WTC11 (cell line): ENCODE measurements around the gene PNPLA6. TPM values are rescaled to one million over a fixed set of nuclear protein-coding genes. Genes with fewer than 3 reads are reported as not detected.
"Not testable (repeated sequence)": the region's sequence is repeated elsewhere in the genome, so short reads cannot be mapped to it uniquely, and the experiment has no call there.

Source experiments
- ATAC-seq: fragments of 200-7000 bp; cut with Tn5 transposase; 2 replicates; pipeline ENCODE4 v1.10.0; 2021; ENCODE audit warnings: mild to moderate bottlenecking, moderate library complexity
- CTCF ChIA-PET: fragments of 300-600 bp; sonication (Branson Sonifier 250); formaldehyde crosslinking; loops from one replicate; lab custom pipeline; 2021; ENCODE audit warnings: antibody characterized with exemption; lab: Charles Lee
- POLR2A ChIA-PET: fragments of 350-600 bp; sonication (Branson Sonifier 250); formaldehyde crosslinking; loops from one replicate; lab custom pipeline; 2021; ENCODE audit warnings: antibody characterized with exemption; lab: Charles Lee
- DNase-seq: peaks from one replicate; pipeline ENCODE4 v3.0.0; 2021; ENCODE audit warnings: low spot score
- H3K27ac Mint-ChIP-seq: 2 replicates; pipeline ENCODE4 v1.8.0; 2021; ENCODE audit warnings: mixed read lengths
- H3K27me3 Mint-ChIP-seq: 2 replicates; pipeline ENCODE4 v1.8.0; 2021; ENCODE audit warnings: low read depth, mild to moderate bottlenecking, moderate library complexity, mixed read lengths
- H3K36me3 Mint-ChIP-seq: 2 replicates; pipeline ENCODE4 v1.8.0; 2021; ENCODE audit warnings: mixed read lengths
- H3K4me1 Mint-ChIP-seq: 2 replicates; pipeline ENCODE4 v1.8.0; 2022; ENCODE audit warnings: mixed read lengths
- H3K4me3 Mint-ChIP-seq: 2 replicates; pipeline ENCODE4 v1.8.0; 2021; ENCODE audit warnings: mild to moderate bottlenecking, moderate library complexity, mixed read lengths
- H3K9me3 Mint-ChIP-seq: 2 replicates; pipeline ENCODE4 v1.8.0; 2021; ENCODE audit warnings: mixed read lengths
- CREB1 ChIP-seq: sonication (generic); formaldehyde crosslinking; IDR thresholded peaks from 2 replicates; pipeline ENCODE4 v1.8.0; 2023; ENCODE audit warnings: mild to moderate bottlenecking, missing genetic modification reagents
- HMGA2 ChIP-seq: fragments of 250-450 bp; sonication (Bioruptor Pico); IDR thresholded peaks from 2 replicates; pipeline ENCODE4 v1.4.0; 2021; ENCODE audit warnings: mild to moderate bottlenecking, moderate library complexity
- JAZF1 ChIP-seq: fragments of 250-450 bp; sonication (Bioruptor Pico); IDR thresholded peaks from 2 replicates; pipeline ENCODE4 v1.9.0; 2021; ENCODE audit warnings: moderate library complexity, mild to moderate bottlenecking, inconsistent platforms
- NFATC4 ChIP-seq: fragments of 250-450 bp; sonication (Bioruptor Pico); IDR thresholded peaks from 2 replicates; pipeline ENCODE4 v1.9.0; 2021; ENCODE audit warnings: mild to moderate bottlenecking
- OVOL2 ChIP-seq: fragments of 250-450 bp; sonication (Bioruptor Pico); IDR thresholded peaks from 2 replicates; pipeline ENCODE4 v1.9.0; 2021; ENCODE audit warnings: mild to moderate bottlenecking, borderline replicate concordance
- SP1 ChIP-seq: sonication (generic); formaldehyde crosslinking; conservative IDR thresholded peaks from 2 replicates; pipeline ENCODE4 v1.8.1; 2022; ENCODE audit warnings: missing genetic modification reagents
- ZNF232 ChIP-seq: sonication (generic); formaldehyde crosslinking; IDR thresholded peaks from 2 replicates; pipeline ENCODE4 v1.8.0; 2022; ENCODE audit warnings: mild to moderate bottlenecking, missing genetic modification reagents
- ZNF671 ChIP-seq: fragments of 250-450 bp; sonication (Bioruptor Pico); IDR thresholded peaks from 2 replicates; pipeline ENCODE4 v1.8.0; 2021; ENCODE audit warnings: mild to moderate bottlenecking
- total RNA-seq: library from RNA; stranded (reverse); gene quantifications from 3 replicates; pipeline ENCODE4 v1.2.3, GENCODE V29; 2021
- TF ChIP-seq, protein P1 (sequence below): sonication (generic); formaldehyde crosslinking; IDR thresholded peaks from 2 replicates; pipeline ENCODE4 v1.8.1; 2022; ENCODE audit warnings: low read depth, missing genetic modification reagents, borderline replicate concordance
- TF ChIP-seq, protein P2 (sequence below): sonication (generic); formaldehyde crosslinking; IDR thresholded peaks from 2 replicates; pipeline ENCODE4 v1.8.0; 2023; ENCODE audit warnings: mild to moderate bottlenecking, missing genetic modification reagents
- TF ChIP-seq, protein P3 (sequence below): sonication (generic); formaldehyde crosslinking; IDR thresholded peaks from 2 replicates; pipeline ENCODE4 v1.8.0; 2022; ENCODE audit warnings: mild to moderate bottlenecking, missing genetic modification reagents
- TF ChIP-seq, protein P4 (sequence below): sonication (generic); formaldehyde crosslinking; IDR thresholded peaks from 2 replicates; pipeline ENCODE4 v1.8.0; 2022; ENCODE audit warnings: missing genetic modification reagents
- TF ChIP-seq, protein P5 (sequence below): fragments of 200-600 bp; IDR thresholded peaks from 2 replicates; pipeline ENCODE4 v1.8.0; 2022; ENCODE audit warnings: antibody characterized with exemption
- TF ChIP-seq, protein P6 (sequence below): sonication (generic); formaldehyde crosslinking; IDR thresholded peaks from 2 replicates; pipeline ENCODE4 v1.8.1; 2023; ENCODE audit warnings: mild to moderate bottlenecking, missing genetic modification reagents, moderate library complexity

PNPLA6 gene
- total RNA-seq, 1 experiment from 2014 or later, result 149 TPM

DNA sequence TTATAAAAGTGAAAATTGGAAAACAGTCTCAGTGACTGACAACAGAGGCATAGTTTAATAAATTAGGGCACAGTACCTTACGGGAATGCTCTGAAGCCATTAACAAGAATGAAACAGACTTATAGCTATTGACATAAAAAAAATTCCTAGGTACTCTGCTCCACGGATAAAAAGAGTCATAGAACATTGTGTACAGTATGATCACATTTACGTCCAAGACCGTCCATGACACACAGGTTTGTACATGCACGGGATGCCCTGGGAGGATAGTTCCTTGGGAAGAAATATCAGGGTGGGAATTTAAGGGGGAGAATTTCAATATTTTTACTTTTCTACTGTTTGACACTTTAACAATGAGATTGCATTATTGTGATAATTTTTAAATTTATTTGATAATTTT lies 35.2 kb downstream of the PNPLA6 start:
- DNase-seq, result no peak
- no peaks in the 10 kb centered on the region for H3K27me3 Mint-ChIP-seq
- no peaks in the 10 kb centered on the region for H3K9me3 Mint-ChIP-seq
- TF ChIP-seq, protein P1, sequence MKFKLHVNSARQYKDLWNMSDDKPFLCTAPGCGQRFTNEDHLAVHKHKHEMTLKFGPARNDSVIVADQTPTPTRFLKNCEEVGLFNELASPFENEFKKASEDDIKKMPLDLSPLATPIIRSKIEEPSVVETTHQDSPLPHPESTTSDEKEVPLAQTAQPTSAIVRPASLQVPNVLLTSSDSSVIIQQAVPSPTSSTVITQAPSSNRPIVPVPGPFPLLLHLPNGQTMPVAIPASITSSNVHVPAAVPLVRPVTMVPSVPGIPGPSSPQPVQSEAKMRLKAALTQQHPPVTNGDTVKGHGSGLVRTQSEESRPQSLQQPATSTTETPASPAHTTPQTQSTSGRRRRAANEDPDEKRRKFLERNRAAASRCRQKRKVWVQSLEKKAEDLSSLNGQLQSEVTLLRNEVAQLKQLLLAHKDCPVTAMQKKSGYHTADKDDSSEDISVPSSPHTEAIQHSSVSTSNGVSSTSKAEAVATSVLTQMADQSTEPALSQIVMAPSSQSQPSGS (CRISPR knock-in tag), result no peak
- TF ChIP-seq ZNF671 (CRISPR knock-in tag) (no peak), NFATC4 (CRISPR knock-in tag) (no peak), OVOL2 (CRISPR knock-in tag) (no peak), ZNF232 (CRISPR knock-in tag) (no peak), JAZF1 (CRISPR knock-in tag) (no peak), HMGA2 (no peak), CREB1 (CRISPR knock-in tag) (no peak)
- TF ChIP-seq, protein P2, sequence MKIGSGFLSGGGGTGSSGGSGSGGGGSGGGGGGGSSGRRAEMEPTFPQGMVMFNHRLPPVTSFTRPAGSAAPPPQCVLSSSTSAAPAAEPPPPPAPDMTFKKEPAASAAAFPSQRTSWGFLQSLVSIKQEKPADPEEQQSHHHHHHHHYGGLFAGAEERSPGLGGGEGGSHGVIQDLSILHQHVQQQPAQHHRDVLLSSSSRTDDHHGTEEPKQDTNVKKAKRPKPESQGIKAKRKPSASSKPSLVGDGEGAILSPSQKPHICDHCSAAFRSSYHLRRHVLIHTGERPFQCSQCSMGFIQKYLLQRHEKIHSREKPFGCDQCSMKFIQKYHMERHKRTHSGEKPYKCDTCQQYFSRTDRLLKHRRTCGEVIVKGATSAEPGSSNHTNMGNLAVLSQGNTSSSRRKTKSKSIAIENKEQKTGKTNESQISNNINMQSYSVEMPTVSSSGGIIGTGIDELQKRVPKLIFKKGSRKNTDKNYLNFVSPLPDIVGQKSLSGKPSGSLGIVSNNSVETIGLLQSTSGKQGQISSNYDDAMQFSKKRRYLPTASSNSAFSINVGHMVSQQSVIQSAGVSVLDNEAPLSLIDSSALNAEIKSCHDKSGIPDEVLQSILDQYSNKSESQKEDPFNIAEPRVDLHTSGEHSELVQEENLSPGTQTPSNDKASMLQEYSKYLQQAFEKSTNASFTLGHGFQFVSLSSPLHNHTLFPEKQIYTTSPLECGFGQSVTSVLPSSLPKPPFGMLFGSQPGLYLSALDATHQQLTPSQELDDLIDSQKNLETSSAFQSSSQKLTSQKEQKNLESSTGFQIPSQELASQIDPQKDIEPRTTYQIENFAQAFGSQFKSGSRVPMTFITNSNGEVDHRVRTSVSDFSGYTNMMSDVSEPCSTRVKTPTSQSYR (CRISPR knock-in tag), result no peak
- TF ChIP-seq, protein P3, sequence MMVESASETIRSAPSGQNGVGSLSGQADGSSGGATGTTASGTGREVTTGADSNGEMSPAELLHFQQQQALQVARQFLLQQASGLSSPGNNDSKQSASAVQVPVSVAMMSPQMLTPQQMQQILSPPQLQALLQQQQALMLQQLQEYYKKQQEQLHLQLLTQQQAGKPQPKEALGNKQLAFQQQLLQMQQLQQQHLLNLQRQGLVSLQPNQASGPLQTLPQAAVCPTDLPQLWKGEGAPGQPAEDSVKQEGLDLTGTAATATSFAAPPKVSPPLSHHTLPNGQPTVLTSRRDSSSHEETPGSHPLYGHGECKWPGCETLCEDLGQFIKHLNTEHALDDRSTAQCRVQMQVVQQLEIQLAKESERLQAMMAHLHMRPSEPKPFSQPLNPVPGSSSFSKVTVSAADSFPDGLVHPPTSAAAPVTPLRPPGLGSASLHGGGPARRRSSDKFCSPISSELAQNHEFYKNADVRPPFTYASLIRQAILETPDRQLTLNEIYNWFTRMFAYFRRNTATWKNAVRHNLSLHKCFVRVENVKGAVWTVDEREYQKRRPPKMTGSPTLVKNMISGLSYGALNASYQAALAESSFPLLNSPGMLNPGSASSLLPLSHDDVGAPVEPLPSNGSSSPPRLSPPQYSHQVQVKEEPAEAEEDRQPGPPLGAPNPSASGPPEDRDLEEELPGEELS (CRISPR knock-in tag), result no peak
- TF ChIP-seq, protein P4, sequence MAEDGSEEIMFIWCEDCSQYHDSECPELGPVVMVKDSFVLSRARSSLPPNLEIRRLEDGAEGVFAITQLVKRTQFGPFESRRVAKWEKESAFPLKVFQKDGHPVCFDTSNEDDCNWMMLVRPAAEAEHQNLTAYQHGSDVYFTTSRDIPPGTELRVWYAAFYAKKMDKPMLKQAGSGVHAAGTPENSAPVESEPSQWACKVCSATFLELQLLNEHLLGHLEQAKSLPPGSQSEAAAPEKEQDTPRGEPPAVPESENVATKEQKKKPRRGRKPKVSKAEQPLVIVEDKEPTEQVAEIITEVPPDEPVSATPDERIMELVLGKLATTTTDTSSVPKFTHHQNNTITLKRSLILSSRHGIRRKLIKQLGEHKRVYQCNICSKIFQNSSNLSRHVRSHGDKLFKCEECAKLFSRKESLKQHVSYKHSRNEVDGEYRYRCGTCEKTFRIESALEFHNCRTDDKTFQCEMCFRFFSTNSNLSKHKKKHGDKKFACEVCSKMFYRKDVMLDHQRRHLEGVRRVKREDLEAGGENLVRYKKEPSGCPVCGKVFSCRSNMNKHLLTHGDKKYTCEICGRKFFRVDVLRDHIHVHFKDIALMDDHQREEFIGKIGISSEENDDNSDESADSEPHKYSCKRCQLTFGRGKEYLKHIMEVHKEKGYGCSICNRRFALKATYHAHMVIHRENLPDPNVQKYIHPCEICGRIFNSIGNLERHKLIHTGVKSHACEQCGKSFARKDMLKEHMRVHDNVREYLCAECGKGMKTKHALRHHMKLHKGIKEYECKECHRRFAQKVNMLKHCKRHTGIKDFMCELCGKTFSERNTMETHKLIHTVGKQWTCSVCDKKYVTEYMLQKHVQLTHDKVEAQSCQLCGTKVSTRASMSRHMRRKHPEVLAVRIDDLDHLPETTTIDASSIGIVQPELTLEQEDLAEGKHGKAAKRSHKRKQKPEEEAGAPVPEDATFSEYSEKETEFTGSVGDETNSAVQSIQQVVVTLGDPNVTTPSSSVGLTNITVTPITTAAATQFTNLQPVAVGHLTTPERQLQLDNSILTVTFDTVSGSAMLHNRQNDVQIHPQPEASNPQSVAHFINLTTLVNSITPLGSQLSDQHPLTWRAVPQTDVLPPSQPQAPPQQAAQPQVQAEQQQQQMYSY (CRISPR knock-in tag), result no peak
- TF ChIP-seq, protein P5, sequence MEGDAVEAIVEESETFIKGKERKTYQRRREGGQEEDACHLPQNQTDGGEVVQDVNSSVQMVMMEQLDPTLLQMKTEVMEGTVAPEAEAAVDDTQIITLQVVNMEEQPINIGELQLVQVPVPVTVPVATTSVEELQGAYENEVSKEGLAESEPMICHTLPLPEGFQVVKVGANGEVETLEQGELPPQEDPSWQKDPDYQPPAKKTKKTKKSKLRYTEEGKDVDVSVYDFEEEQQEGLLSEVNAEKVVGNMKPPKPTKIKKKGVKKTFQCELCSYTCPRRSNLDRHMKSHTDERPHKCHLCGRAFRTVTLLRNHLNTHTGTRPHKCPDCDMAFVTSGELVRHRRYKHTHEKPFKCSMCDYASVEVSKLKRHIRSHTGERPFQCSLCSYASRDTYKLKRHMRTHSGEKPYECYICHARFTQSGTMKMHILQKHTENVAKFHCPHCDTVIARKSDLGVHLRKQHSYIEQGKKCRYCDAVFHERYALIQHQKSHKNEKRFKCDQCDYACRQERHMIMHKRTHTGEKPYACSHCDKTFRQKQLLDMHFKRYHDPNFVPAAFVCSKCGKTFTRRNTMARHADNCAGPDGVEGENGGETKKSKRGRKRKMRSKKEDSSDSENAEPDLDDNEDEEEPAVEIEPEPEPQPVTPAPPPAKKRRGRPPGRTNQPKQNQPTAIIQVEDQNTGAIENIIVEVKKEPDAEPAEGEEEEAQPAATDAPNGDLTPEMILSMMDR, result no peak
- CTCF ChIA-PET, result interaction anchor here (0.7 to 1.0 kb wide), 2 partner anchors 20 to 229 kb away, joined by 3 to 4 read pairs; no protein-coding TSS in a partner anchor
- H3K36me3 Mint-ChIP-seq, result no peaks in the 10 kb centered on the region
- no peak overlapping the region for H3K4me3 Mint-ChIP-seq
- no peak for ATAC-seq
- no peaks in the 10 kb centered on the region for H3K4me1 Mint-ChIP-seq
- H3K27ac Mint-ChIP-seq, result no peak overlapping the region
- POLR2A ChIA-PET, result interaction anchor here (0.7 kb wide), 1 partner anchor 230 kb away, joined by 6 read pairs; no protein-coding TSS in a partner anchor

DNA sequence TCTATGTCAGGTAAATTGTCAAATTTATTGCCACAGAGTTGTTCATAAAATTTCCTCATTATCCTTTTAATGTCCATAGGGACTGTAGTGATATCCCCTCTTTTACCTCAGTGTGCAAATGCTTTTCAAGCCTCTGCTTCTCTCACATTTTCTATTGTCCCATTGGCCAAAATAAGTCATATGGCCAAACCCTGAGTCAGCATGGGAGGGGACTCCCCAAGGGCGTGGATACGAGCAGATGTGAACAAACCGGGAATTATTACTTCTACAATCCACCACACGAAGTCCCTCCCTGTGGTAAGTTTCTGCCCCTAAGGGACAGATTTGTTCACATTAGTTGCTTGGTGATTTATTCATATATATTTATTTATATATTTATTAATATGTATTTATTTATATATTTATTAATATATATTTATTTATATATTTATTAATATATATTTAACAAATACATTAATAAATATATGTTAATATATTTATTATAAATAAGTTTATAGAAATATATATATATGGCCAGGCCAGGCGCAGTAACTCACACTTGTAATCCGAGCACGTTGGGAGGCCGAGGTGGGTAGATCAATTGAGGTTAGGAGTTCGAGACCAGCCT lies 40.0 kb downstream of the PNPLA6 start:
- ChIA-PET CTCF (no interaction called here), POLR2A (no interaction called here)
- Mint-ChIP-seq H3K4me1 (no peaks in the 10 kb centered on the region), H3K9me3 (no peaks in the 10 kb centered on the region), H3K4me3 (no peak overlapping the region), H3K27me3 (peaks cover 24% of the 10 kb centered on the region), H3K36me3 (no peaks in the 10 kb centered on the region), H3K27ac (no peak overlapping the region)
- ATAC-seq, result no peak
- DNase-seq, result no peak
- TF ChIP-seq, protein P6, sequence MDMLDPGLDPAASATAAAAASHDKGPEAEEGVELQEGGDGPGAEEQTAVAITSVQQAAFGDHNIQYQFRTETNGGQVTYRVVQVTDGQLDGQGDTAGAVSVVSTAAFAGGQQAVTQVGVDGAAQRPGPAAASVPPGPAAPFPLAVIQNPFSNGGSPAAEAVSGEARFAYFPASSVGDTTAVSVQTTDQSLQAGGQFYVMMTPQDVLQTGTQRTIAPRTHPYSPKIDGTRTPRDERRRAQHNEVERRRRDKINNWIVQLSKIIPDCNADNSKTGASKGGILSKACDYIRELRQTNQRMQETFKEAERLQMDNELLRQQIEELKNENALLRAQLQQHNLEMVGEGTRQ (CRISPR knock-in tag), result 0 out of 2 replicates have a peak, but pooled peaks have one; percentile 7
- TF ChIP-seq SP1 (CRISPR knock-in tag), result no peak
- TF ChIP-seq HMGA2, result peak; percentile 97

DNA sequence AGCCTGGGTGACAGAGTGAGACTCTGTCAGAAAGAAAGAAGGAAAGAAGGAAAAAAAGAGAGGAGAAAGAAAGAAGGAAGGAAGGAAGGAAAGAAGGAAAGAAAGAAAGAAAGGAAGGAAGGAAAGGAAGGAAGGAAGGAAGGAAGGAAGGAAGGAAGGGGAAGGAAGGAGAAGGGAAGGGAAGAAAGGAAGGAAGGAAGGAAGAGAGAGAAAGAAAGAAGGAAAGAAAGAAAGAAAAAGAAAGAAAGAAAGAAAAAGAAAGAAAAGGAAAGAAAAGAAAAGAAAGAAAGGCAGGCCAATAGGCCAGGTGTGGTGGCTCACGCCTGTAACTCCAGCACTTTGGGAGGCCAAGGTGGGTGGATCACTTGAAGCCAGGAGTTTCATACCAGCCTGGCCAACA lies 41.9 kb downstream of the PNPLA6 start:
- CTCF ChIA-PET, result interaction anchor here (1.2 to 12.1 kb wide), 2 partner anchors 9 to 103 kb away, joined by 3 to 73 read pairs; partner anchors contain the start of gene TRAPPC5
- H3K27ac Mint-ChIP-seq, ATAC-seq, H3K36me3 Mint-ChIP-seq, DNase-seq, H3K4me1 Mint-ChIP-seq, H3K9me3 Mint-ChIP-seq, H3K4me3 Mint-ChIP-seq, POLR2A ChIA-PET: not testable (repeated sequence)
- H3K27me3 Mint-ChIP-seq, result peaks cover 24% of the 10 kb centered on the region
